Heart left ventricle (tissue), 13 donors: ENCODE measurements around the gene LHX2.

Experiments
- POLR2A ChIP-seq, 2 donors: fragments of 450-650 bp; IDR thresholded peaks; one replicate each; pipeline ENCODE4 v1.6.1; 2017; ENCODE audit warnings: antibody characterized with exemption in 2 of 2, mild to moderate bottlenecking in 2 of 2, moderate library complexity in 2 of 2
- TF ChIP-seq, protein P1 (sequence below), 12 donors: fragments of 200-600 bp; sonication (generic) in 4 of 12; IDR thresholded peaks; one replicate each; pipeline versions ENCODE4 v1.5.0 to v1.8.0; 2018 to 2022; ENCODE audit warnings: antibody characterized with exemption in 12 of 12, mild to moderate bottlenecking in 5 of 12
- donor health status: ischemic (EF 13 %, LVEDD 7.1; RV severe dilation, severe dysfunction).
- donor health status: DM: no; HTN: yes; CAD: no.
- donor health status: DM: no; HTN: no; CAD: no.
- donor health status: ischemic (EF 25% LVEDD 6.9; RV normal size, moderate dysfunction).
- donor health status: ischemic (EF 25% LVEDD 5.7; RV mildly dilated, moderate dysfunction).
- donor health status: ischemic (EF 35%, LVEDD 5.7; RV mildly dilated, moderate dysfunction).
- donor health status: nonischemic (EF 11% LVEDD 7.7; RV severe dilation, severe dysfunction).
- donor health status: DM: yes; HTN: yes; CAD: no.
- donor health status: PGD.
- donor health status: ischemic (EF 29% LVEDD 5.4; RV normal size, mild dysfunction).
- donor health status: nonischemic (EF 23%, LVEDD 6.1; RV moderate dilation, normal function).

DNA sequence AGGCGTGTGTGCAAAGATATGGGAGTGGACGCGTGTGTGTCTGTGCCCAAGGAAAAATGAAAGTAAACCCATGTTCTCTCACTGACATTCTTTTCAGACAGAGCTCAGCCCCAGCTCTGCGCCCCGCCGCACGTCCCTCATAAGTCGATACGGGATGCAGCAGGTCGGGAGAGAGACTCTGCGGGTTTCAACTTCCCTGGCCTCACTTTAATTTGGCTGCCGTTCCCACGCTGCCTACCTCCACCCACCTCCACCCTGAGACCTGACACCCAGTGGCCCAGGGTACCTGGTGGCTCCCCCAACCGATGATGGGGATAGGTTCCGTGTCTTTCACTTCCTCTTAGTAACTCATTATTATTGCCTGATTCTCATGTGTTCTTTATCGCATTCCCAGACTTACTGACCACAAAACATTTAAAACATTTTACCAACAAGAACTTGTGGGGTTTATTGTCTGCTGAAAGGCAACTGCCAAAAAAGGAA is 19.4 kb downstream of the LHX2 start:
- TF ChIP-seq, protein P1, sequence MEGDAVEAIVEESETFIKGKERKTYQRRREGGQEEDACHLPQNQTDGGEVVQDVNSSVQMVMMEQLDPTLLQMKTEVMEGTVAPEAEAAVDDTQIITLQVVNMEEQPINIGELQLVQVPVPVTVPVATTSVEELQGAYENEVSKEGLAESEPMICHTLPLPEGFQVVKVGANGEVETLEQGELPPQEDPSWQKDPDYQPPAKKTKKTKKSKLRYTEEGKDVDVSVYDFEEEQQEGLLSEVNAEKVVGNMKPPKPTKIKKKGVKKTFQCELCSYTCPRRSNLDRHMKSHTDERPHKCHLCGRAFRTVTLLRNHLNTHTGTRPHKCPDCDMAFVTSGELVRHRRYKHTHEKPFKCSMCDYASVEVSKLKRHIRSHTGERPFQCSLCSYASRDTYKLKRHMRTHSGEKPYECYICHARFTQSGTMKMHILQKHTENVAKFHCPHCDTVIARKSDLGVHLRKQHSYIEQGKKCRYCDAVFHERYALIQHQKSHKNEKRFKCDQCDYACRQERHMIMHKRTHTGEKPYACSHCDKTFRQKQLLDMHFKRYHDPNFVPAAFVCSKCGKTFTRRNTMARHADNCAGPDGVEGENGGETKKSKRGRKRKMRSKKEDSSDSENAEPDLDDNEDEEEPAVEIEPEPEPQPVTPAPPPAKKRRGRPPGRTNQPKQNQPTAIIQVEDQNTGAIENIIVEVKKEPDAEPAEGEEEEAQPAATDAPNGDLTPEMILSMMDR (IDR thresholded peaks at IDR 0.05) = no peak
- TF ChIP-seq POLR2A (IDR thresholded peaks at IDR 0.05) = no peak
